NCI-H2107 treated with DMSO at 0.1 percent for 48 hours (cell line): ENCODE results near the gene MXI1.
A peak's percentile ranks its signal among the peaks of the same experiment; 100 is the strongest.

Experiments used
- DNase-seq: peaks from one replicate; lab custom pipeline; 2025; ENCODE audit not compliant: unreplicated experiment; lab: John Stamatoyannopoulos, UW

MXI1 gene

GRCh38 chr10:110273474-110273873 is 66.1 kb downstream of the MXI1 start:
- DNase-seq, result no peak

- no peak for DNase-seq
These were observed 66.7 kb downstream of the MXI1 start for GRCh38 chr10:110274072-110274627.

GRCh38 chr10:110274647-110275046 is 67.2 kb downstream of the MXI1 start:
- no peak for DNase-seq

- no peak for DNase-seq
These were observed 67.8 kb downstream of the MXI1 start for GRCh38 chr10:110275128-110275729.

- no peak for DNase-seq
These were observed 69.2 kb downstream of the MXI1 start for GRCh38 chr10:110276603-110277002.

GRCh38 chr10:110277591-110277990 is 70.2 kb downstream of the MXI1 start:
- no peak for DNase-seq

- DNase-seq, result no peak
These were observed 71.4 kb downstream of the MXI1 start for GRCh38 chr10:110278562-110279406.

- DNase-seq, result peak; percentile 2
These were observed 72.1 kb downstream of the MXI1 start for GRCh38 chr10:110279407-110279986.

- DNase-seq, result no peak
These were observed 76.9 kb downstream of the MXI1 start for GRCh38 chr10:110284262-110284661.

- DNase-seq, result no peak
These were observed 78.1 kb downstream of the MXI1 start for GRCh38 chr10:110285501-110285900.

GRCh38 chr10:110286841-110287240 is 79.4 kb downstream of the MXI1 start:
- DNase-seq, result no peak

GRCh38 chr10:110296966-110297365 is 89.6 kb downstream of the MXI1 start:
- DNase-seq, result no peak

- DNase-seq, result no peak
These were observed 93.1 kb downstream of the MXI1 start for GRCh38 chr10:110300486-110300986.

GRCh38 chr10:110303681-110304080 is 96.3 kb downstream of the MXI1 start:
- no peak for DNase-seq

GRCh38 chr10:110304394-110304779 is 97.0 kb downstream of the MXI1 start:
- no peak for DNase-seq

- peak; percentile 74 for DNase-seq
These were observed 97.5 kb downstream of the MXI1 start, which contains the start of gene SMNDC1 for GRCh38 chr10:110304780-110305421. Gene SMNDC1 (minus strand): TSS chr10:110304920. CDS start chr10:110303587, 1,333 bp downstream.

- DNase-seq, result peak; percentile 32
These were observed 98.5 kb downstream of the MXI1 start for GRCh38 chr10:110305767-110306451.

GRCh38 chr10:110306452-110306768 is 99.0 kb downstream of the MXI1 start:
- no peak for DNase-seq

- no peak for DNase-seq
These were observed 100.4 kb downstream of the MXI1 start for GRCh38 chr10:110307805-110308204.

- no peak for DNase-seq
These were observed 103.3 kb downstream of the MXI1 start for GRCh38 chr10:110310741-110311140.
